B cell (primary cell): ENCODE results near the gene MED16.

ENCODE experiments used
- CTCF ChIP-seq: fragments of 200-600 bp; IDR thresholded peaks from one replicate; pipeline ENCODE4 v1.8.0; 2022; ENCODE audit warnings: antibody characterized with exemption, mild to moderate bottlenecking
- EZH2 ChIP-seq: IDR thresholded peaks from 2 replicates; pipeline ENCODE4 v1.6.1; 2012; ENCODE audit warnings: borderline replicate concordance, low read depth, mild to moderate bottlenecking, moderate library complexity, low read length; ENCODE audit not compliant: insufficient read depth, poor library complexity, severe bottlenecking

- TF ChIP-seq CTCF (no peak), EZH2 (no peak)
These were observed 40.6 kb downstream of the MED16 start, which contains the start of gene ELANE for GRCh38 chr19:852136-853013.
